ENCODE data around the gene TROAP.

DNA sequence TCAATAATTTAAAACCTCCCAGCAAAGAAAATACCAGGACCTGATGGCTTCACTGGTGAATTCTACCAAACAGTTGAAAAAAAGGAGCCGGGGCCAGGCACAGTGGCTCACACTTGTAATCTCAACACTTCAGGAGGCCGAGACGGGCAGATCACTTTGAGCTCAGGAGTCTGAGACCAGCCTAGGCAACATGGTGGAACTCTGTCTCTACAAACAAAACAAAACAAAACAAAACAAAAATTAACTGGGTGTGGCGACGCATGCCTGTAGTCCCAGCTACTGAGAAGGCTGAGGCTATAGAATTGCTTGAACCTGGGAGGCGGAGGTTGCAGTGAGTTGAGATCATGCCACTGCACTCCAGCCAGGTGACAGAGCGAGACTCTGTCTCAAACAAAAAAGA is 13.7 kb upstream of the TROAP start:
- TF ChIP-seq, protein P1, sequence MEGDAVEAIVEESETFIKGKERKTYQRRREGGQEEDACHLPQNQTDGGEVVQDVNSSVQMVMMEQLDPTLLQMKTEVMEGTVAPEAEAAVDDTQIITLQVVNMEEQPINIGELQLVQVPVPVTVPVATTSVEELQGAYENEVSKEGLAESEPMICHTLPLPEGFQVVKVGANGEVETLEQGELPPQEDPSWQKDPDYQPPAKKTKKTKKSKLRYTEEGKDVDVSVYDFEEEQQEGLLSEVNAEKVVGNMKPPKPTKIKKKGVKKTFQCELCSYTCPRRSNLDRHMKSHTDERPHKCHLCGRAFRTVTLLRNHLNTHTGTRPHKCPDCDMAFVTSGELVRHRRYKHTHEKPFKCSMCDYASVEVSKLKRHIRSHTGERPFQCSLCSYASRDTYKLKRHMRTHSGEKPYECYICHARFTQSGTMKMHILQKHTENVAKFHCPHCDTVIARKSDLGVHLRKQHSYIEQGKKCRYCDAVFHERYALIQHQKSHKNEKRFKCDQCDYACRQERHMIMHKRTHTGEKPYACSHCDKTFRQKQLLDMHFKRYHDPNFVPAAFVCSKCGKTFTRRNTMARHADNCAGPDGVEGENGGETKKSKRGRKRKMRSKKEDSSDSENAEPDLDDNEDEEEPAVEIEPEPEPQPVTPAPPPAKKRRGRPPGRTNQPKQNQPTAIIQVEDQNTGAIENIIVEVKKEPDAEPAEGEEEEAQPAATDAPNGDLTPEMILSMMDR (IDR thresholded peaks at IDR 0.05), result no peak
- TF ChIP-seq POLR2AphosphoS5 (IDR thresholded peaks at IDR 0.05), result no peak

Measured in breast epithelium (tissue), 3 donors.